GM21526 (cell line): ENCODE data around the gene MAML3.

Experiments
- ATAC-seq: cut with Tn5 transposase; IDR thresholded peaks from one replicate; pipeline ENCODE4 v1.9.1; 2021; ENCODE audit warnings: moderate library complexity; ENCODE audit not compliant: unreplicated experiment, low FRiP score

MAML3 gene

GRCh38 chr4:140103676-140104075 is 50.3 kb downstream of the MAML3 start:
- ATAC-seq, result peak; percentile 50

GRCh38 chr4:140102421-140102820 is 51.6 kb downstream of the MAML3 start:
- ATAC-seq, result no peak

GRCh38 chr4:140100771-140101170 is 53.2 kb downstream of the MAML3 start:
- no peak for ATAC-seq

- ATAC-seq, result no peak
Observed at GRCh38 chr4:140099983-140100382, 54.0 kb downstream of the MAML3 start.

GRCh38 chr4:140098455-140099160 is 55.4 kb downstream of the MAML3 start:
- ATAC-seq, result no peak

GRCh38 chr4:140097572-140097971 is 56.4 kb downstream of the MAML3 start:
- no peak for ATAC-seq

- no peak for ATAC-seq
Observed at GRCh38 chr4:140096921-140097320, 57.1 kb downstream of the MAML3 start.

- ATAC-seq, result no peak
Observed at GRCh38 chr4:140096483-140096861, 57.5 kb downstream of the MAML3 start.

- no peak for ATAC-seq
Observed at GRCh38 chr4:140095694-140096482, 58.1 kb downstream of the MAML3 start.

GRCh38 chr4:140094438-140095420 is 59.3 kb downstream of the MAML3 start:
- ATAC-seq, result no peak

- no peak for ATAC-seq
Observed at GRCh38 chr4:140092094-140092851, 61.7 kb downstream of the MAML3 start.

- ATAC-seq, result no peak
Observed at GRCh38 chr4:140091305-140091704, 62.7 kb downstream of the MAML3 start.

- ATAC-seq, result no peak
Observed at GRCh38 chr4:140090215-140090731, 63.7 kb downstream of the MAML3 start.

GRCh38 chr4:140089216-140089615 is 64.8 kb downstream of the MAML3 start:
- ATAC-seq, result no peak

- ATAC-seq, result no peak
Observed at GRCh38 chr4:140088323-140088967, 65.5 kb downstream of the MAML3 start.

- no peak for ATAC-seq
Observed at GRCh38 chr4:140085881-140086280, 68.1 kb downstream of the MAML3 start.

- no peak for ATAC-seq
Observed at GRCh38 chr4:140085062-140085622, 68.8 kb downstream of the MAML3 start.

GRCh38 chr4:140084385-140084784 is 69.6 kb downstream of the MAML3 start:
- ATAC-seq, result no peak

GRCh38 chr4:140082391-140082755 is 71.6 kb downstream of the MAML3 start:
- ATAC-seq, result no peak
